RPMI7951 (cell line): ENCODE measurements around the gene HAGH. TPM values are rescaled to one million over a fixed set of nuclear protein-coding genes. Genes with fewer than 3 reads are reported as not detected.

Experiments
- DNase-seq: peaks from one replicate; pipeline ENCODE4 v3.0.0-alpha.2; 2012; ENCODE audit warnings: low read depth
- total RNA-seq: library from RNA; depleted of rRNA; stranded (reverse); fragments of >200 nt; shearing (Covaris generic); gene quantifications from 2 replicates; pipeline ENCODE4 v1.2.3, GENCODE V29; 2014

The HAGH gene
- total RNA-seq, 1 experiment from 2014 or later: 50.7 TPM

DNA sequence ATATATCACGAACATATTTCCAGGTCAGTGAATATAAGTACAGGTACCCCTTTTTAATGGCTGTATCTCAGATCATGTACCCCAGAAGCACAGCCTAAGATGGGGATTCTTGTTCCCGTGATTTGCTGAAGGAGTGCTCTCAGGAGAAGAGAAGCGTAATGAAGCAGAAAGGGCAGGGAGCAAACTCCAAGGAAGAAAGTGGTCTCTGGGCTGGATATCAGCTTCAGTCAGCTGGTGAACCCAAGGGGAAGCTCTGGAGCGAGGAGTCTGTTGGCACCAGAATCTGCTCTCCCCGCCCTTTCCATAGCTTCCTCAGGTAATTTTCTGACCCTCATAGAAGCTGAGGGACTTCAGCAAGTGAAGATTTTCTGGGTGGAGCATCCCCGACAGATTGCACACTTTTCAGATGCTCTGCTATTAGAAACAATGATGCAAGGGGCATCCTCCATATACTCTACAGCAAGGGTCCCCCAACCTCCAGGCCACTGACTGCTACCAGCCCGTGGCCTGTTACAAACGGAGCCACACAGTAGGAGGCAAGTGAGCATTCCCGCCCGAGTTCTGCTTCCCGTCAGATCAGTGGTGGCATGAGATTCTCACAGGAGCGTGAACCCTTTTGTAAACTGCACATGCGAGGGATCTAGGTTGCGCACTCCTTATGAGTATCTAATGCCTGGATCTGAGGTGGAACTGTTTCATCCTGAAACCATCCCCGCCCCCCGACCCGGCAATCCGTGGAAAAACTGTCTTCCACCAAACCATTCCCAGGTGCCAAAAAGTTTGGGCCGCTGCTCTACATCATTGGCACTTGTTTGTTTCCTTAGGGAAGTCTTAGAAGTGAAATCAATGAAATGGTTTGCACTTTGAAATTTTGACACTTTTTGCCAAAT is 4.8 kb upstream of the HAGH start:
- no peak for DNase-seq

DNA sequence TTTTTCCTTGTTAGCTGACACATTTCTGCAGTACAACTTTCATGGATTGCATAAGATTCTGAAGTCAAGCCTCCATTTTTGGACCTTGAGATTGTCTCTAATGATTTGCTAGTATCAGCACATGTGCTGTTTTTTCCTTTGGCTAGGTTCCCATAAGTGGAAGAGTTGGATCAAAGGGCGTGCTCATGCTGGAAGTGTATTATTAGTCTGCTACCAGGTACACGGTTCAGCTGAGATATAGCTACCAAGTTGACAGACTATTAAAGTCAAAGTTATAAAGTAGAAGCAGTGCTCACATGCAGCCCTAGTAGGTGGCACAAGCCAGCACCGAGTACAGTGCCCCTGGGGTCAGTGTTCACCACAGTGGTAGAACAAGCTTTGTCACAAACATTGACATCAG is 3.6 kb upstream of the HAGH start:
- DNase-seq: no peak

DNA sequence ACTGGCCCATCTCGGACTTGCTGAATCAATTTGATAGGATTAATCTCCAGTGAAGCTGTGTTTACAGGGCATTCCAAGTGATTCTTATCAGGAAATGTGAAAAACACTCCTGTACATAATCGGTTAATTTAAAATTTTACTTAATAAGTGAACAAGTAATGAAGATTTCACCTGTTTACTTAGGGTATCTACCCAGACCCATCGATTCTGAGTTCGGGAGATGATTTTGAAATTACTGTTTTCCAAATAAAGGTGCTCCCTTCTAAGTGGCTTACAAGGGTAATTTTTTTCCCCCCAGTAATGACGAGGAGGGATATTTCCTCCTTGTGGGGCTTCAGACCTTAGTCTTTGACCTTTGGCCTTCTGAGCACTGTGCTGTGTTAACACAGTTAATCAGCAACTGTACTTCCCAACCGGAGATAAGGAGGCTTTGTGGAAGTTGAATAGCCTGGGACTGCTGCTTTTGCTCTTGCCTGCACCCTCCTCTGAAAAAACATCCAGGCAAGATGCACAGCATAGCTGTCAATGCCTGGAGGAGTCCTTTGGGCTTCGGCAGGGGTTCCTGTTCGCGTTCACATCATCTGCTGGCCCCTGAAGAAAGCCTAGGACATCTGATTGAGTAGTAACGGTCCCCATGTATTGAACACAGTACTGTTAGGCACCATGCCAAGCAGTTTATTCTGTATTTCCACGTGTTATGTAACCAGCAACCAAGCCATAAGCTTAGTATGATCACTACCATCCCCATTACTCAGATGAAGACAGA is 2.2 kb upstream of the HAGH start:
- no peak for DNase-seq

DNA sequence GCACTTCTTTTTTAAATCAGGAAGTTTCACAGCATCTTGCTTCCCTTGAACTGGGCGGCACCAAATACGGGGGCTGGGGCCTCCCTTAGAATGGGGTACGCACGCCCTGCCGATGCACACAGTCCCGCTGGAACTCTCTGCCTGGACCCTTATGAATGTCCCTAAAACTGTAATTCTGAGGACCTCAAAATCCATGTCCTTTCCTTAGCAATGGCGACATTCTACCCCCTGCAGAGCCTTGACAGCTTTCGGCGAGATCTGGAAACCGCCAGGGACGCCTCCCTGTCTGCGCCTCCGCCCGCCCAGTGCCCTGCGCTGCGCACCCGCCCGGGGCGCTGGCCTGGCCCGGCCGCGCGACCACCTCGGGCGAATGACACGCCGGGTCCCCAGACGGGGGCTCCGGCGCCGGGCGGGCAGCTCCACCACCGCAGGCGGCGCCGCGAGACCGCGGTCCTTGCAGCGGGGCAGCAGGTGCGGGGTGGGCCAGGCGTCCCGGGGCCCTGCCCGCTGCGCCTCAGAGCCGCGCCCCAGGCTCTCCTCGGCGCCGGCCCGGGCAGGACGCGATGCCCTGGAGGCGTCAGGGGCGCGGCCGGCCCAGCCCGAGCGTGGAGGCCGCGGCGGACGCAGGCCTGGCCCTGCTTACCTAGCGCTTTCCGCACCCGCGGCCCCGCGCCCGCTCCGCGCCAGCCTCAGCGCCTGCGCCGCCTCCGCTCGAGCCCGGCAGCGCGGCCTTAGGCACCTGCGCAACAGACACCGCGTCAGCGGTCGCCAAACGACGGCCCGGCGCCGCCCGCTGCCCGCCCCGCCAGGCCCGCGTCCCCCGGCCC is 548 bp downstream of the HAGH start:
- no peak for DNase-seq

DNA sequence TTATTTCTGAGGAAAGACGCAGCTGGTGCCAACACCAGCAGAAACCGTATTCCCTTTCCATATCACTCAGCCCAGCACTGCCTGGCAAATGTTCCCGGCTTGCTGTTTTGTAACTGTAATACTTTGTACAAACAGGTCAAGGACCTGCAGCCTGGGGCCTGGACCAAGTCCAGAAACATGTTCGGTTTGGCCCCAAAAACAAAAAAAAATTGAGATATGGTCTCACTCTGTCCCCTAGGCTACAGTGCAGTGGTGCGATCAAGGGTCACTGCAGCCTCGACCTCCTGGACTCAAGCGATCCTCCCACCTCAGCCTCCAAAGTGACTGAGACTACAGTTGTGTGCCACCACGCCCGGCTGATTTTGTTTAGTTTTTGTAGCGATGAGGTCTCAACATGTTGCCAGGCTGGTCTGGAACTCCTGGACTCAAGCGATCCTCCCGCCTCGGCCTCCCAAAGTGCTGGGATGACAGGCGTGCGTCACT is 1.2 kb downstream of the HAGH start:
- no peak for DNase-seq

DNA sequence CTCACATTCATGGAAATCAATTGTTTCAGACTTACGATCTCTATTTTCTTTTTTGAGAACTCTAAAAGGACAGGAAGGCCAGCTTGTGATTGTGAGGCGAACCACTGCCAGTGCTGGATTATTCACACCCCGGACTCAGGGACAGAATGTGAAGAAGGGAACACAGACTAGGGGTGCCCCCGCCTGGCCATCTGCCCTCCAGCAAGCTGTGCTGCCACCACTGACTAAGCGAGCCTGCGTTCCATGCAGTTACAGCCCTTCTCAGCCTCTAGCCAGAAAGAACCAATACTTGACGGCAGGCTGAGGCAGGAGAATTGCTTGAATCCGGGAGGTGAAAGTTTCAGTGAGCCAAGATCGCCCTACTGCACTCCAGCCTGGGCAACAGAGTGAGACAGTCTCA is 2.8 kb downstream of the HAGH start:
- DNase-seq: peak; percentile 40

DNA sequence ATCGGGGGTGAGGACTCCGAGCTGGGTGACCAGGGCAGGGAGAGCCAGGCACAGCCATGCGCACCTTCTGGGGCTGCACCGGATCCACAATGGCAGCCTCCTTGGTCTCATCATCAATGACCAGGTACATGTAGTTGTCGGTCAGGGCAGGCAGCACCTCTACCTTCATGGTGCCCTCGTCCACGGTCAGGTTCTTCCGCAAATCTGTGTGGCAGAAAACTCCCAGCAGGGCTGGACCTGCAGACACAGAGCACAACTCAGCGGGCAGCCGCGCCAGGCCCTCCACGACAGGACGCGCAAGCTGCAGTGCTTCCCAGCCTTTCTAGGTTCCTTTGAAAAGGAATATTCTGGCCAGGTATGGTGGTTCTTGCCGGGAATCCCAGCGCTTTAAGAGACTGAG is 3.8 kb downstream of the HAGH start:
- DNase-seq: no peak

DNA sequence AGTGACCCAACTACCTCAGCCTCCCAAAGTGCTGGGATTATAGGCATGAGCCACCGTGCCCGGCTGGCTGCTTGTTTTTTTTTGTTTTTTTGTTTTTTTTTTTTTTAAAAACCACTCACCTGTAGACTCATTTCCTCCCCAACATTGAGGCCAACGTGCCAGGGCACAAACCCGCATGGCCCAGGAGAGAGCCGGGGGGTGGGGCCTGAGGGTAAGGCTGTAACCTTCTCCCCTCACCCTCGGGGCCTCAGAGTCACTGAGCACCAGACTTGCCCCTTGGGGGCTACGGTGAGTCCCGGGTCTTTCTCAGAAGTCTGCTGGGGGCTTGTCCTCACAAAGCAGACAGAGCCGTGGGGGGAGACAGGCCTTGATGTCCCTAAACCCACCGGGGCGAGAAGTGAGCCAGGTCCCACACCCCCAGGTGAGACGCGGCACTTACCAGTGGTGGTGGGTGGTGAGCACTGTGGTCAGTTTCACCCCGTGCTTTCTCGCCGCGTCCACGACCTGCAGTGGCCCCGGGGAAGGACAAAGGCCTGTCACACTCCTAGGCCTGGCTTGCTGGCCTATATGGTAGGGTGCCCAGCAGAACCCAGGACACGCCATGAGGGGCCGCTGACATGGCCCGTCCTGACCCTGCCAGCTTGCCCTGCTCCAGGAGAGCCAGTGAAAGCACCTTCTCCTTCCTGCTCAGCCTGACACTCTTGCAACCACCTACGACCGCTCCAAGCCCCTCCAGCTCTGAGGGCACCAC is 4.6 kb downstream of the HAGH start:
- DNase-seq: no peak

DNA sequence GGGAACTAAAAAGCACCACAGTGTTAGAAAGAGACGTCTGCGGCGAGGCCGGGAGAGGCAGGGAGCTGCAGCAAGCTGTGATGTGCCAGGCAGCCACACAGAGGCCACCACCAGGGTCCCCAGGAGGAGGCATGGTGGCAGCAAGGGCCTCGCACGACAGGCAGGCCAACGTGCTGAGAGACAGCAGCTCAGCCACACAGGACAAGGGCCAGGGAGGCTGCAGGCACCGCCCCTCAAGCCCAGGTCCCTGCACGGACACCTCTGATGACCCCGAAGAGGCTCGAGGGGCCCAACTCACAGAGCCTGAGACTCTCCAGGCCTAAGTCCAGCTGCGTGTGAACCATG is 5.7 kb downstream of the HAGH start:
- DNase-seq: no peak

DNA sequence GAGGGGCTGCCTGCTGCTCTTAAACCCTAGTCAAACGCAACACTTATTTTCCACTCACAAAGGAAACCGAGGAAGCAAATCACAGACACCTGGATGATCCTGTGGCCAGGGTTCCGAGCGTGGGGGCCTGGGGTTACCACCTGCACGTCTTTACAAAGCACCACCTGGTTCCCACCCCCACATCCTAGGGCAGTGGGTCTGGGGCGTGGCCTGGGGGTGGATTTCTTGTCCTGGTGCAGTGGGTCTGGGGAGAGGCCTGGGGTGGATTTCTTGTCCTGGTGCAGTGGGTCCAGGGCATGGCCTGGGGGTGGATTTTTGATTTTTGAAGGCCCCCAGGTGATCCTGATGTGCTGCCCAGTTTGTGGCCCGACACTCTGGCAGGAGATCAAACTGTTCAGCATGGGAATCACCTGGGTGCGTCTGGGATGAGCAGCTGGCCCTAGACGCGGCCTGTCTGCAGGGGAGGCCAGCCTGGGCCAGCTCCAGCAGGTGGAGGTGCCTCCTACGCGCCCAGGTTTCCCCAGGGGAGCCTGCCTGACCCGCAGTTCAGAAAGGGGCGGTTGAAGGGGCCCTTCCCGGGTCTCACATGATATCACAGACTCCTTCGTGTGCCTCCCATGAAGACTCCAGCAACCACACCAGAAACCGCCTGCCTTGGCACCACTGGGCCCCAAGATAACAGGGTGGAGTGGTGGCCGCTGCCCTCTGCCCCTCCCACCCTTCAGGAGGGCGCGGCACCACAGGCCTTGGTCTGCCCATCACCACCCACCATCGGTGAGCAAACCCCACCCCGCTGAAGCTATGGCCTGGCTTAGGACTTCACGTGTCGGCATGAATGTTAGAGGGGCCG is 6.3 kb downstream of the HAGH start:
- no peak for DNase-seq

DNA sequence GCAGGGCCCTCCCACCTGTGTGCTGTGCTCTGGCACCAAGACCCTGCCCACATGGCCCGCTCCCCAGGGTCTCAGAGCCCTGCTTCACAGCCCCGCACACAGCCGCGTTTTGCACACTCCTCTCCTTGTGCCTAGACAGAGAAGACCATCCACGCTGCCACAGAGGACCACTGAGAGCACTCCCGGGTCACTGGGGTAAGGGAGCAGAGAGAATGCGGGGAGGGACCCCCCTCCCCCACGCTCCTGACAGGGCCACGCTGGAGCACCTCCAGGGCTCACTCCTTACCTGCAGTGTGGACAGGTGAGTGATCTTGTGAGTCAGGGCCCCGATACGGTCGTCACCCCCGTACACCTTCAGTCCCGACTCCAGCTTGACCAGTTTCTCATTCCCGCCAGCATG is 7.0 kb downstream of the HAGH start:
- no peak for DNase-seq

DNA sequence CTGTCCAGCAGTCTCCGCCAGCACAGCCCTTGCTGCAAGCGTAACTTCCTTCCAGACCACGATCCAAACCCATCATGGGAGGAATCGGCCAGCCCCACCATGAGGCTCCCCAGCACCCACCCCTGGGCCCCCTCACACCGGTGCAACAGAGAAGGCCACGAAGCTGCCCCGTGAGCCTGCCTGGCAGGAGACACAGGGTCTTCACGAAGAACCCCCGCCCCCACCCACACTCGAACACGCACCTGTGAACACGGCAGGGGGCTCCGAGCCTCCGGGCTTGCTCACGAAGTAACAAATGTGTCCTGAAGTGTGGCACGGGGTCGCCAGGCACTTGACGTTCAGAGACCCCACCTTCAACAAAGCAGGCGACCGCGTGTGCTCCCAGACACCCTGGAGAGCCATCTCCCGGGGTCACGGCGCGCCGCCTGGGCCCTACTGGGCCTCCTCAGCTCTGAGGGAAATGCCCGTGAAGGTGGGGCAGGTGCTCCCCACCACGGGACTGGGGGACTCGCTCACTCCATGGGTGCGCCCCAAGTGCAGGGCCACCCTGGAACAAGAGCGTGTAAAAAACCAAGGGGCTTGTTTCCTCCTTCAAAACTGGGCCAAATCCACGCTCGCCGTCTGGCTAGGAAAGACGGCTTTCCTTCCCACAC is 7.6 kb downstream of the HAGH start:
- DNase-seq: no peak

DNA sequence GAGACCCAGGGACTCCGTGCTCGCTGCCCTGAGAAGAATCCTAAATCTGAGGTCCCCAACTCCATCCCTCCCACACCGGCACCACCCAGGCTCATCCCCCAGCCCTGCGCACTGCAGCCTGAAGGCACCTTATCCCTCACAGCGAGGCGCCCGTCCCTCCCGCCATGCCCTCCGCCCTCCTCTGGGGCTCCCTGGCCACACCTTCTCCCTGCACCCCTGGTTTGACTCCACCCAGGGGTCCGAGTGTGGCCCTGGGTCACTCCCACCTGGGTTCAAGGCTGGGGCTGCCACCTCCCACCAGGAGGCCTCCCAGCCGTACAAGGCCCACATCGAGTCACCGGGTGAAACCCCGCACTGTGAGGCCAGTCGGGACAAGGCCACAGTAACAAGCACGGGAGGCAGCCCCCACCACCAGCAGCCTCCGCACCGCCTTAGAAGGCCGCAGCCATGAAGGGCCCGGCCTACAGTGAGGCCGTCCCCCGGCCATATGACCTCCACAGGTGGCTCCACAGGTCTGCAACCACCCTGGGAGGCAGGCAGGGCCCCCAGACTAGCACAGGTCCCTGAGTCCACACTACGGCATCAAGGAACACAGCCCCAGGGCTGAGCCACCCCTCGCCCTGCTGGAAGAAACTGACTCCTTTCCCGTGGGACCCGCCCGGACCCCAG is 8.3 kb downstream of the HAGH start:
- no peak for DNase-seq

DNA sequence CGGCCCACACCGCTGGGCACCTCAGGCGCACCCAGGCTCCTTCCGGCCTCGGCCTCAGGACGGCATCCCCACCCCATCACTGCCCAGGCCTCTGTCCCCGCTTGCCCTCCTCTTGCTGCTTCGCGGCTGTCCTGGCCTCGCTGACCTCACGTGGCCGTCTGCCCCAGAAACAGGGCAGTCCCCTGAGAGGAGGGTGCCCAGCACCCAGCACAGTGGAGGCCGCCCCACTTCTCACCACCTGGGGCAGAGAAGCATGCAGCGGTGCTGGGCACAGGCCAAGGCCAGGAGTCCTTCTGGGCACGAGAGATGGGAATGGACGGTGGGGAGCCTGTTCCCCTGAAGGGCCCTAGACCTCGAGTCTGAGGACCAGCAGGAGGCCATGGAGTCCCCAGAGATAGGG is 8.9 kb downstream of the HAGH start:
- no peak for DNase-seq

DNA sequence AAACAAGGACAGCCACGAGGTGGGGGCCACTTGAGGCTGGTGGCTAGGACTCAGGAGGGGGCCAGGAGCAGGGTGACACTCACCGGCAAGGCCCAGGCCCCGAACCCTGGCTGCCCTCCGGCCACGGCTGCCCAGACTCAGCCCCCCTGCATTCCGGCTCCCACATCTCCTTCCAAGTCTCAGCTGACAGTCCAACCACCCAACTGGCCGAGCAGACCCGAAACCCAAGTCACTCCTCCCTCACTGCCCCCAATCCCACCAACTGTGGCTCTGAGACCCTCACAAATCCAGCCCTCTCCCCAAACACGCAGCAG is 9.4 kb downstream of the HAGH start:
- no peak for DNase-seq

DNA sequence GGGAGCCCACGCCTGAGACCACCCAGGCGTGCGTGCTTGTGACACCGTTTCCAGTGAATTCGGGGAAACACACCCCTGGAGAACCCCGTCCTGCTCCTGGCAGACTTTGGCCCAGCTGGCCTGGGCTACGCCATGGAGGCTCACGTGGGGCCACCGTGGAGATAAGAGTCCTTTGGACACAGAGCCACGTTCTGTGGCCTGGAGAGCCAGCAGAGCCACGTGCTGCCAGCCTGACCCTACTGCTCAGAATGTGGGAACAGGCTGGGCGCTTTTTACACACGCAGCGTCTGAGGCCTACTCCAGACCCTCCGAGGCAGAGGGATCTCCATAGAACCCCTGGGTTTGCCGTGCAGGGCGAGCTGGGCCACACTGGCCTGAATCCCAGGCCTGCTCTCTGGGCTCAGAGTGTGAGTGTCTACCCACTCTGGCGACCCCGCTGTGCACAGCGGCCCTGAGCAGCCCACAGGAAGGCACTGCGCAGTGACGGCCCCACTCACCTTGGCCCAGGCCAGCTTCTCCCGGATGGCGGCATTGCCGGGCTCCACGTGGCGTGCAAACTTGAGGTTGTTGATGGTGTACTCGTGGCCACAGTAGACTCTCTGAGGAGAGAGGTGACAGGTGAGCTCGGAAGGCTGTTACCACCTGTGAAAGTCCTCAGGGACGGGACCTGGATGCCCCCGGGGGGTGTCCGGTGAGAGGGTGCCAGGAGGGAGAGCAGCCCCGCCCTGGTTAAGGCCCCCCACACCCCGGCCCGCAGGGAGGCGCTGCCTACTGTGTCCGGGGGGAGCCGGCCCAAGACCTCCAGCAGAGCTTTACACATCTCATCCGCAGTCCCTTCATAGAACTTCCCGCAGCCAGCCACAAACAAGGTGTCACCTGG is 10.0 kb downstream of the HAGH start:
- no peak for DNase-seq

DNA sequence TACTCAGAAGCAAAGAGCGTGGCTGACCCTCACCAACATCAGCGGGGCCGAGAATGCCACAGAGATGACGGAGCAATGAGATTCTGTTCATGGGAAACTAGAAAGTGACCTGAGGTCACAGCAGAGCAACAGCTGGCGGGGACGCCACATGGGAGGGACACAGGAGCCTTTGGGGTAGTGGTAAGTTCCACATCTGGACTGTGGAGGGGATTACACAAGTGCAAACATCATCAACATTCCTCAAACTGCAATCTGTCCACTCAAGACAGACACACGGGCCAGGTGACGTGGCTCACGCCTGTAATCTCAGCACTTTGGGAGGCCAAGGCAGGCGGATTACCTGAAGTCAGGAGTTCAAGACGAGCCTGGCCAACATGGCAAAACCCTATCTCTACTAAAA is 11.2 kb downstream of the HAGH start:
- DNase-seq: no peak

DNA sequence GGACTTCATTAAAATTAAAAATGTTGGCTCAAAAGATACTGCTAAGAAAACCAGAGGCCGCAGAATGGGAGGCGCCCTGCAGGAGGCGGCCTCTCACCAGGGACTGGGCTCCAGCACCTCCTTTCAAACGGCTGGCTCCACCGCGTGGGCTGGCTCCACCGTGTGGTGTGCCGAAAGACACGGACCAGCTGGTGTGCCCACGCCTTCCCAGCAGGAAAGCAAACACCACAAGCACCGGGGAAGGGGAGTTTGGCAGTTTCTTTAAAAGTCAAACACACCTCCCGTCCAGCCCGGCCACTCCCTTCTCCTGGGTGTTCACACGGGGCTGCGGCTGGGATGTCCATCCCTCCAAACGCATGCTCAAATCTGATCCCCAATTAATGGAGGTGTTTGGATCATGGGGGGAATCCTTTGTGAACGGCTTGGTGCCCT is 13.9 kb downstream of the HAGH start:
- DNase-seq: peak; percentile 38

DNA sequence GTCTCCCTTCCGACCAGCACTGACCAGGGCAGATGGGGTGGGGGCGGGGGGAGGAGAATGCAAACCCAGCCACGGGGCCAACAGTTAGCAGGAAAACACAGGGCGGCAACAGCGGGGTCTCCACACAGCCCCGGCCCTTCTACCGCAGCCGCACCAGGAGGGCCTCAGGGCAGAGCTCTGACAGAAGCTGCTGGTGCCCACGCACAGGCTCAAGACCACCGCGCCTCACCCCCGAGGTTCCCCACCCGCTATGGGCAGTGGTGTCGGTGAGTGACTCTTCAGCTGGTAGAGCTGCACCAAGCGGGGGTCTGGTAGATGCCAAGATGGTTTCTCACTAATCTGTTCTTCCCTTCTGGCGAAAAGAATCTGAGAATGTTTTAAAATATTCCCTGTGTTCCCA is 16.1 kb downstream of the HAGH start:
- DNase-seq: no peak
